ENCODE results near the gene RUNX2. TPM values are rescaled to one million over a fixed set of nuclear protein-coding genes. Genes with fewer than 3 reads are reported as not detected.

The RUNX2 gene
- total RNA-seq, 4 donors from 2014 or later = 1.4 to 40.4 (median 5.1) TPM

DNA sequence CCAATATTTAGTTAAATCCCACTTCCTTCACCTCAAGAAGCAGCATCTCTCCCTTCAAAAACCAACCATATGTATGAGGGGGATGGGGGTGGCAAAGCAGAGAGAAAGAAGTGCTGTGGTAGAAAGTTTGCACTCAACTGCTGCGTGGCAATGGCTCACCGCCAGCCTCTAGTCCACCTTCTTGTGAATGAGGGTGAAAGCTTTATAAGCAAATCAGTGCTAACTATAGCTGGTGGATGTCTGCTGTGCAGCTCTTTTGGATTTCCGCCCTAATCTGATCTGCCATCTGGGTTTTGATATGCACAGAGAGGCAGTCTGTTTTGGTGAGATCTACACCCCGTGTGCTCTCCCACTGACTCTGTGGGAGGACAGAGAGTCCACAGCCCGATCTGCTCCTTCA is 330.8 kb downstream of the RUNX2 start:
- peaks cover 0 to 4% of the 10 kb centered on the region in 2 donors for H3K27me3 ChIP-seq
- TF ChIP-seq POLR2A (IDR thresholded peaks at IDR 0.05) (no peak), CTCF (IDR thresholded peaks at IDR 0.05) (no peak)

GRCh38 chr6:45661661-45662060 is 333.5 kb downstream of the RUNX2 start:
- H3K27me3 ChIP-seq = peaks cover 0 to 4% of the 10 kb centered on the region in 2 donors
- DNase-seq = peak in 1 of 3 donors; percentile 50
- TF ChIP-seq POLR2A (IDR thresholded peaks at IDR 0.05) (no peak), CTCF (IDR thresholded peaks at IDR 0.05) (no peak)

More for the DNA sequence above, 330.8 kb downstream of the RUNX2 start:
- Histone ChIP-seq H3K27ac (peak overlapping the region in 2 of 4 donors; percentile 46 to 54), H3K36me3 (no peaks in the 10 kb centered on the region), H3K4me1 (peaks cover 0 to 8% (median 0%) of the 10 kb centered on the region in 4 donors), H3K9me3 (no peaks in the 10 kb centered on the region), H3K4me3 (no peak overlapping the region)
- DNase-seq = no peak

DNA sequence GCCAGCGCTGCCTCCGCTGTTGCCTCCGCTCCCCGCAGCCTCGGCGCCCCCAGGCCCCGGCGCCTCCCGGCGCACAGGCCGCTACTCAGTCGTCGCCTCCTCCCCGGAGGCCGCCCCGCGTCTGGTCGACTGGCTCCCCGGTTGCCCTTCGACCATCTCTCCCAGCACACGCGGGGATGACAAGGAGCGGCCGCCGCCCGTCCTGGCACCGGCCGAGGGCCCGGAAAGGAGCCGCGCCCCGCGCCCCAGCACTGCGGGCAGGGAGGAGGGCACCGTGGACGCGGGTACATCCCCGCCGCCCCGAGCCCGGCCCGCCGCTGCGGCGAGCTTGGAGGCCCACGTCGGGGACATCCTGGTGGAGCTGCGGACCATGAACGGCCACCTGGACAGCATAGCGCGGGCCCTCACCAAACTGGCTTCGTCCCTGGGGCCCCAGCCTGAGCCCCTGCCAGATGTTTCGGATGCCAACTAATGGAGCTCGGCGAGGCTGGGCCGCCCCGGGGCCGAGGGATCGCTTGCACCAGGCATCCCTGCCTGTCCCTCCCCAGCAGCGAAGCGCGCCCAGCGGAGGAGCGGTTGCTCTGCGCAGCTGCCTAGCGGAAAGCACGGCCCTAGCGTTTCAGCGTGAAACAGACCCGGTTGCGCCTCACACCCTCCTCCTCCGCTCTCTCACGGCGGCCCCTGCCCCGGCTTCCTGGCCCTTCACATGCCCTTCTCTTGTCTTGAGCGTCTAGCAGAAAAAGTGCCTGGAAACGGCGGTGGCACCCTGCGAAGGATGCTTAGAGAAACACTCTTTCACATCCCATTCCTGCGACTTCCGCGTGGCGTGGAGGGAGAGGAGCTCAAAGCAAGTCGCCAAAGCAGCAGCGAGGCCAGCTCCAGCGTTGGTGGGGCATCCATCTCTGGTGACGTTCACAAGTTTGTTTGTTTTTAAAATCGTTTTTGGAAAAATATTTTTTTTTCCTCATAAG is 335.4 kb downstream of the RUNX2 start:
- Histone ChIP-seq H3K27me3 (peaks cover 0 to 4% of the 10 kb centered on the region in 2 donors), H3K4me3 (peak overlapping the region; percentile 30 to 40 (median 35)), H3K4me1 (peaks cover 0 to 13% (median 0%) of the 10 kb centered on the region in 4 donors), H3K27ac (peak overlapping the region in 2 of 4 donors; percentile 63 to 75), H3K9me3 (no peaks in the 10 kb centered on the region), H3K36me3 (no peaks in the 10 kb centered on the region)
- TF ChIP-seq POLR2A (IDR thresholded peaks at IDR 0.05) (no peak), CTCF (IDR thresholded peaks at IDR 0.05) (no peak)
- peak; percentile 51 to 63 (median 59) for DNase-seq

More at GRCh38 chr6:45661661-45662060, 333.5 kb downstream of the RUNX2 start:
- H3K4me1 ChIP-seq = peaks cover 0 to 13% (median 0%) of the 10 kb centered on the region in 4 donors
- H3K36me3 ChIP-seq = no peaks in the 10 kb centered on the region
- H3K9me3 ChIP-seq = no peaks in the 10 kb centered on the region
- H3K4me3 ChIP-seq = no peak overlapping the region
- H3K27ac ChIP-seq = peak overlapping the region in 2 of 4 donors; percentile 63 to 75

DNA sequence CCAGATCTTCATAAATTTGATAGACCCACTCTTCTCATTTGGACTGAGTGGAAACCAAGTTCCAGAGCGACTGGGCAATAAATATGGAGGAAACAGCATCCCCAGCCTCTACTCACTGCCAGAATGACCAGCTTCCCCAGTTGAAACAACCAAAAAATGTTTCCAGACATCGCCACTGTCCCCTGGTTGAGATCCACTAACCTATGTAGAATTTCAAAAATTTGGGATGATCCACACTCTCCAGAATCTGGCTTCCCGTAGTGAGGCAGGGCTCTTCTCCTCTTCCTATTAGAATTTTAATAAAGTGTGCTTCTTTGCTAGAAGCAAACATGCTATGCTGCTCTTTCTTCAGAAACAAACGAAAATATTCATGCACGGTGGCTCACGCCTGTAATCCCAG is 336.6 kb downstream of the RUNX2 start:
- Histone ChIP-seq H3K4me3 (no peak overlapping the region), H3K36me3 (no peaks in the 10 kb centered on the region), H3K4me1 (peaks cover 0 to 13% (median 0%) of the 10 kb centered on the region in 4 donors), H3K27ac (peak overlapping the region in 1 of 4 donors; percentile 75), H3K27me3 (peaks cover 0 to 4% of the 10 kb centered on the region in 2 donors), H3K9me3 (no peaks in the 10 kb centered on the region)
- no peak for DNase-seq
- TF ChIP-seq CTCF (IDR thresholded peaks at IDR 0.05) (no peak), POLR2A (IDR thresholded peaks at IDR 0.05) (no peak)

- peak overlapping the region in 1 of 4 donors; percentile 31 for H3K27ac ChIP-seq
- no peak for TF ChIP-seq POLR2A (IDR thresholded peaks at IDR 0.05)
- no peak for TF ChIP-seq CTCF (IDR thresholded peaks at IDR 0.05)
- no peaks in the 10 kb centered on the region for H3K36me3 ChIP-seq
- peaks cover 0 to 4% of the 10 kb centered on the region in 2 donors for H3K27me3 ChIP-seq
- no peaks in the 10 kb centered on the region for H3K9me3 ChIP-seq
- DNase-seq = no peak
- H3K4me1 ChIP-seq = peaks cover 0 to 13% (median 0%) of the 10 kb centered on the region in 4 donors
- no peak overlapping the region for H3K4me3 ChIP-seq
Measured at GRCh38 chr6:45665859-45666258, 337.7 kb downstream of the RUNX2 start.

All from Peyer's patch (tissue), 4 donors.